ENCODE measurements around the gene DLX6.

Gene DLX6

GRCh38 chr7:97011536-97012364 is 6.4 kb downstream of the DLX6 start:
- no peak for DNase-seq

DNA sequence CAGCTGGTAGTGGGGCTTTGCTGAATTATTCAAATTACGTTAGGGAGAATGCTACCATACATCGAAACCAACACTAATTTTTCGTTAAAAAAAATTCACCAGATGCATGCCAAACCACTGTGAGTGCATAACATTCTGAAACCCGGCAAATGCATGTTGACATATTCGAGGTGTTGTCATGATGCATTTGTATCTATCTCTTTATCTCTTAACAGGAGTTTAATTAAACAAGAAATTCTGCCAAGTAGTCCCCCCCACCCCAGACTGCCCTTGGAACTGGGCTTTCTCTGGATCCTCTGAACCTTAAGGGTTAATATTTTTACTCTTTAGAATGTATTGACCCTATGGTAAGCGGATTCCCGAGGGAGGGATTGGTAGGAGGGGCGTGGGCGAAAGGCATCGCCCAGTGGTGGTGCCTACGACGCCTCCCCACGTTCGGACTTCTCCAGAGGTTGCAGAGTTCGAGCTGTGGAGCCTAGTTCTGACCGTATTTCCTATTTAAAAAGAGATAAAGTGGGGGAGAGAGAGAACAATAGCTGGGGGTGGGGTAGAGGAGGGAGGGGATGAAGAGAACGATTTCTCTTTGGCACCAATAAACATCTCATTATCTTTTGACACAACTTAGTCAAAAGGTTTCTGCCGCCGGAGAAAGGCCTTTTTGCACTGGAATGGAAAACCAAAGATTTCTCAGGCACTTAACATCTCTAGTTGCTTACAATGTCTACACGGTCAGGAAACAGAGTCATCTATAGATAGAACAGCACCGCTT is 7.2 kb downstream of the DLX6 start:
- no peak for DNase-seq

- no peak for DNase-seq
These were observed 7.9 kb downstream of the DLX6 start for GRCh38 chr7:97013134-97013844.

- DNase-seq: no peak
These were observed 8.4 kb downstream of the DLX6 start for GRCh38 chr7:97013845-97014134.

- no peak for DNase-seq
These were observed 8.9 kb downstream of the DLX6 start for GRCh38 chr7:97014145-97014750.

DNA sequence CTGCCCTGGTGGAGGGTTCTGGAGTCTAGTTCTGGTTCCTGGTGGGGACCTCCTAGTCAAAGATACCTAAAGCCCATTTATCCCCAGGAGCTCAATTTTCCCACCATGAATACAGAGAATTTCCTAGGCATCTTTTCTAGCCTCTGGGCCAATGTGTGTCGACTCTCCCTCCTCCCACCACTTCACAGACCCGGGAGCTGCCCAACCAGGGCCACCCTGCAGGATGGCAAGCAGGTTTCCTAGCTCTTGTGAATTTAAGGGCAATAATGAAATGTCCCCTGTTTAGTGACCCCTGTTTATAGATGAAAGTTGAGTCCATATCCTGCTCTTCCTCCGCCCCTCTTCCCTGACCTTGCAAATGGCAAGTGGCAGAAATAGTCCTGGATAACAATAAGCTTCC is 9.9 kb downstream of the DLX6 start:
- DNase-seq: no peak

DNA sequence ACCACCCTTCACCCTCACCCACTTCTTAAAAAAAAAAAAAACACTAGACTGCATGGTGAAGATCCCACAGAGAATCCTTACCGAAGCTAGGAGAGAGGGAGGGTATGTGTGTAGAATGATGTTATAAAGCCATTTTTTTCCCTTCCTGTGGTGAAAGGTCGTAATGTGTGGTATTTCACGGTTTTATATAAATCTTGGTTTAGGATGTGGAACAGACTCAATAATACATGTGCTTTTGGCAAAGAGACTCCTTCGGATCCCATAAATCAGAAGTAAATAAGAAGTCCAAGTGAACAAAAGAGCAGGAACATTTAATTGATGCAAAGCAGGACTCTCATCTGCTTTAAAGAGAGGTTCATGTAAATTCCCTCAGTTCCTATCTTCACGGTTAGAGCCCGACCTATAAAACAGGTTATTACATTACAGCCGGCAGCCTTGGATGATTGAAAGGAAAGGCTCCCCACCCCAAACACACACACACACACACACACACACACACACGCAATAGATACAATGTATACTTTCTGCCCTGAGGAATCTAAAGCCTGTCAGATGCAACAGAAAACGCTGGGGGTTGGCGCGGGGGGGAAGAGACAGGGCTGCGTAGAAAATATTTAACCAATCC is 10.5 kb downstream of the DLX6 start:
- DNase-seq: no peak

DNA sequence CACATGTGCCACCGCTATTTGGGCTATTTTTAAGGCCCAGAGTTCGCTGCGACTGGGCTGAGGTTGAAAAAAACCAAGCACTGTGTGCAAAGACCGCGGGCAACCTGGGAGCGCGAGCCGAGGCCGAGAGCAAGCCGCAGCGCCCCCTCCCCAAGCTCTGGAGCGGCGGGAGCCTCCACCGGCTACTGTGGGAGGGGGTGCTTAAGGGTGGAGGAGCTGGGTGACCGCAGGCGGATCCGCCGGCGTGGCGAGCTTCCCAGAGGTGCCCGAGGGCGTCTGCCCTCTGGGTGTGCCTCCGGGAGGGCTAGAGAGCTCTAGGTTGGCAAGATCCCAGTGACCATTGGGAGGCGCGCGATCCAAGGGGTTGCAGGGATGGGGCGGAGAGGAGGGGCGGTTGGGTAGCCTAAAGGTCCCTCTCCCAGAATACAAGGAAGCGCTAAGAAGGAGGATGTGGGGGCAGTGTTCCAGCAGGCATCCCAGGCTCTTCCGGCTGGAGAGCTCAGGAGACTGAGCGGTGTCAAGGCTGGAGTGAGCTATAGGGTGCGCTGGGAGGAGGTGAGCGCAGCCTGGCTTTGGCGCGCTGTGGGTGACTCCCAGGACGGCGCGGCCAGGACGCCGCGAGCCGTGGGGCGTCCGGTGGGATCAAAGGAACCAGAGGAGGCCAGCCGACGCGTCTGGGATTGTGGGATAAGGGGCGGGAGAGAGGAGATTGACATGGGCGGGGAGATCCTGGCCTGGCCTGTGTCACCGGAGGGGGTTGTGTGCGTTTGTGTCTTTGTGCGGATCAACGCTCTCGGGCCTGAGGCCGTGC is 11.2 kb downstream of the DLX6 start:
- DNase-seq: no peak

DNA sequence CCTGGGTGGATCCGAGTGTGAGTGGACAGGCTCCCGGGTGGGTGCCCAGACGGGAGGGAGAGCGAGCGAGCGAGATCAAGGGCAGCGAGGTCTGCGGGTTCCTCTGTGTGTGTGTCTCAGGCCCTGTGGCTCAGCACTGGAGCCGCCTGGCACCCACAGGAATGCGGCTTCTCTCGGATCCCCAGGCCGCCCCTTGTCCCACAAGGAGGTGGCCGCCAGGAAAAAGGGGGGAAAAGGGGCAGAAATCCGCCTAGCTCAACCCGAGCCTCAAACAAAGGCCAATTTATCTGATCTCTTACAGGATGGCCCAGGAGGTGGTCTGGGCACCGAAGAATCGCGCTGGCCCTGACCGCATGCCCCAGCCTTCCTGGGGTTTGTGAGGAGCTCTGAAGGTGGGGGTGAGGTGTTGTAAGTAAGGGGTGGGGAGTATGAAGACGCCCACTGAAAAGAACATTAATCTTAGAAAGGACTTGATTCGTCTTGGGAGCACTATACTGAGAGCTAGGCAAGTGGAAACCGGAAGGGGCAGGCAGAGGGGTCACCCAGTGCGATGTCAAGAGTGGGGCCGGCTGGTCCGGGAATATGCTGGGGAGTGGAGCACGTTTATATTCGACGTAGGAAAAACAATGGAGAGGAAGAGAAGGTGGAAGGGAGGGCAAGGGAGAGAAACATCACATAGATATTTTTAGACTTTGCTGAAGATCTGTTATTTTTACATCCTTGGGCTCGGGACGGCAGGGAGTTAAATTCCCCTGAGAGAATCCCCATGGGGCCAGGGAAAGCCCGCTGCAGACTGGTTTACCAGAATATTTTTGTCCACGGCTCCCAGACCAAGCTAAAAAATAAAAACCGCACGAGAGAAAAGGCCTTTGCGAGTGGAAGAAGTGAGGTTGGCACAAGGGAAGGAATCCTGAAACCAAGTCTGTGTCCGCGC is 12.1 kb downstream of the DLX6 start:
- no peak for DNase-seq

DNA sequence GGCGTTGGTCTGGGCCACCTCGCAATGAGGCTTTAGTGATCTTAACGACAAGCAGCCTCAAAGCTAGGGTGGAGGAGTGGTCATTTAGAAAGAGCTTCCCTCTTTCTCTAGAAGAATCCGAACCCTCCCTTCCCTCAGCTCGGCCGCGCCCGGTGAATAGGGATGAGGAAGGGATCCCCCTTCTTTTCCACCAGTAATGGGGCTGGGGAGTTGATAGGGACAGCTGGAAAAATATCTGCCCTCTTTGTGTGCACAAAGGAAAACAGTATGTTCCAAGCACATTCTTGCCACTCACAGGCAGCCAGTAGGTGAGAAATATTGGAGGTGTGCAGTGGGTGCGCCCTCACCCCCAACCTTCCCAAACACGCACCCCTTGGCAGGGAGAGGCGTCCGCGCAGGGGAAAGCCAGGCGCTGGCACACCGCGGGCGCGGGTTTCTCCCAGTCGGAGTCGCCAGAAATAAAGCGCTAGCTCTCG is 12.8 kb downstream of the DLX6 start:
- DNase-seq: no peak

GRCh38 chr7:97018791-97019531 is 13.6 kb downstream of the DLX6 start:
- DNase-seq: no peak

GRCh38 chr7:97019710-97020225 is 14.4 kb downstream of the DLX6 start:
- no peak for DNase-seq

GRCh38 chr7:97020601-97020995 is 15.2 kb downstream of the DLX6 start:
- DNase-seq: no peak

GRCh38 chr7:97020996-97021746 is 15.8 kb downstream of the DLX6 start:
- DNase-seq: no peak

DNA sequence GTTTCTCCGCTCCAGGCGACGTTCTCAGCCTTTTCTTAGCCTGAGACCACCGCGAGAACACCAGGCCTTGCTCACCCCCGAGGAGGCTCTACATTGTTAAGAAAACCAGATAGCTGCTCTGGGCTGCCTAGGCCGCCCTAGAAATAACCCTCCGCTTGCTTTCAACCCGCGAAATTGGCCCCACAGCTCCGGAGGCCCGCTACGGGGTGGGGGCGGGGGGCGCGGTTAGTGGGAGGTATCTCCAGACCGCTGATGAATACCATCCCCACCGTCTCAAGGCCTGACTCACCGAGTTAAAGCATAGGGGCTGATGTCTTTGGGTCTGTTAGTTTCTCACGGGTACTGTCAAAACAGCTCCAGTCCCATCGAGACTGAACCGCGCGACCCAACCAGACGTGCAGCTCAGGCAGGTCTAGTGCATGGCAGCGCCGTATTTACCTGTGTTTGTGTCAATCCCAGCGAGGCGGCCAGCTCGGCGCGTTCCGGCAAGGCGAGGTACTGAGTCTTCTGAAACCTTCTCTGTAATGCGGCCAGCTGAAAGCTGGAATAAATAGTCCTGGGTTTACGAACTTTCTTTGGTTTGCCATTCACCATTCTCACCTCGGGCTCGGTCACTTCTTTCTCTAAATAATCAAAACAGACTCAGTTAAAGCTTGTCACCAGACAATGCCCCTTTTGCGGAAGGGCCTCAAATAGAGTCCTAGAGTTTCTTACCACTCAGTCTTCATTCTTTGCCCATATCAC is 16.6 kb downstream of the DLX6 start:
- no peak for DNase-seq

- DNase-seq: no peak
These were observed 17.3 kb downstream of the DLX6 start for GRCh38 chr7:97022491-97023306.

Measured in central memory CD4-positive, alpha-beta T cell (primary cell).